Osteocyte (in vitro differentiated cells): ENCODE measurements around the gene TNC. TPM values are rescaled to one million over a fixed set of nuclear protein-coding genes. Genes with fewer than 3 reads are reported as not detected.

ENCODE experiments used
- DNase-seq: peaks from one replicate; pipeline ENCODE4 v3.0.0; 2021; ENCODE audit warnings: mixed read lengths; ENCODE audit not compliant: unreplicated experiment; ENCODE audit errors: extremely low spot score
- H3K27ac Mint-ChIP-seq: one replicate; pipeline ENCODE4 v1.8.0; 2021; ENCODE audit warnings: mild to moderate bottlenecking, mixed read lengths; ENCODE audit not compliant: unreplicated experiment
- H3K27me3 Mint-ChIP-seq: one replicate; pipeline ENCODE4 v1.8.0; 2021; ENCODE audit warnings: mixed read lengths; ENCODE audit not compliant: unreplicated experiment
- H3K36me3 Mint-ChIP-seq: one replicate; pipeline ENCODE4 v1.8.0; 2021; ENCODE audit warnings: mixed read lengths; ENCODE audit not compliant: unreplicated experiment
- H3K4me1 Mint-ChIP-seq: one replicate; pipeline ENCODE4 v1.8.0; 2021; ENCODE audit warnings: mixed read lengths; ENCODE audit not compliant: unreplicated experiment
- H3K4me3 Mint-ChIP-seq: one replicate; pipeline ENCODE4 v1.8.0; 2021; ENCODE audit warnings: mild to moderate bottlenecking, moderate library complexity, mixed read lengths; ENCODE audit not compliant: unreplicated experiment
- H3K9me3 Mint-ChIP-seq: one replicate; pipeline ENCODE4 v1.8.0; 2021; ENCODE audit warnings: mixed read lengths; ENCODE audit not compliant: unreplicated experiment
- CTCF ChIP-seq: fragments of 200-600 bp; sonication (generic); IDR thresholded peaks from 2 replicates; pipeline ENCODE4 v1.5.0; 2021; ENCODE audit warnings: antibody characterized with exemption, mild to moderate bottlenecking, moderate library complexity
- total RNA-seq: library from RNA; stranded (reverse); gene quantifications from 2 replicates; pipeline ENCODE4 v1.2.1, GENCODE V29; 2021

TNC gene
- total RNA-seq, 1 donor from 2014 or later = 75.1 TPM

GRCh38 chr9:114987116-114987515, 130.8 kb downstream of the TNC start:
- no peak for DNase-seq
- Mint-ChIP-seq H3K4me3 (no peak overlapping the region), H3K27ac (no peak overlapping the region), H3K4me1 (no peaks in the 10 kb centered on the region), H3K27me3 (peaks cover 81% of the 10 kb centered on the region), H3K9me3 (no peaks in the 10 kb centered on the region), H3K36me3 (no peaks in the 10 kb centered on the region)
- no peak for TF ChIP-seq CTCF

- no peaks in the 10 kb centered on the region for H3K36me3 Mint-ChIP-seq
- no peak for TF ChIP-seq CTCF
- H3K4me1 Mint-ChIP-seq = no peaks in the 10 kb centered on the region
- H3K4me3 Mint-ChIP-seq = no peak overlapping the region
- DNase-seq = no peak
- H3K27me3 Mint-ChIP-seq = peaks cover 80% of the 10 kb centered on the region
- no peaks in the 10 kb centered on the region for H3K9me3 Mint-ChIP-seq
- H3K27ac Mint-ChIP-seq = no peak overlapping the region
Observed at GRCh38 chr9:114985959-114986501, 131.9 kb downstream of the TNC start.

DNA sequence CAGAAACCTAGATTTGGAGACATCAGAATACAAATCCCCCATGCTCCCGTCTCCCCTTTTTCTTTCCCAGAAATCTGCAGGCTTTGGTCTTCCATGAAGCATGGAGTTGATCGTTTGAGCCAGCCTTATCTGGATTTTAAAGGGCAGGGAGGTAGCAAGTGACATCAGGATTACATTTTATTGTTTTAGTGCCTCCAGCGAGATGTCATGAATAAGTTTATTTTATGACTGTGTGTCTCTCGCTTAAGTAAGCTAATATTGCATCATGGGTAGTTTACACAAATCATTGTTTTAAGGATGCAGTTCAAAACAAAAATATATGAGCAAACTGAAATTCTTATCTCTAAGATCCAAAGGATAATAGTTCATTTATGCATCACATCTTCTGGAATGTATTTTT, 136.9 kb downstream of the TNC start:
- DNase-seq = no peak
- Mint-ChIP-seq H3K27ac (no peak overlapping the region), H3K4me3 (no peak overlapping the region), H3K4me1 (no peaks in the 10 kb centered on the region), H3K27me3 (peaks cover 81% of the 10 kb centered on the region), H3K9me3 (no peaks in the 10 kb centered on the region), H3K36me3 (no peaks in the 10 kb centered on the region)
- TF ChIP-seq CTCF = no peak

- no peaks in the 10 kb centered on the region for H3K36me3 Mint-ChIP-seq
- no peaks in the 10 kb centered on the region for H3K9me3 Mint-ChIP-seq
- H3K27me3 Mint-ChIP-seq = peaks cover 66% of the 10 kb centered on the region
- TF ChIP-seq CTCF = no peak
- H3K4me1 Mint-ChIP-seq = peaks cover 2% of the 10 kb centered on the region
- no peak for DNase-seq
- H3K27ac Mint-ChIP-seq = no peak overlapping the region
- no peak overlapping the region for H3K4me3 Mint-ChIP-seq
Observed at GRCh38 chr9:114973216-114973615, 144.7 kb downstream of the TNC start.

DNA sequence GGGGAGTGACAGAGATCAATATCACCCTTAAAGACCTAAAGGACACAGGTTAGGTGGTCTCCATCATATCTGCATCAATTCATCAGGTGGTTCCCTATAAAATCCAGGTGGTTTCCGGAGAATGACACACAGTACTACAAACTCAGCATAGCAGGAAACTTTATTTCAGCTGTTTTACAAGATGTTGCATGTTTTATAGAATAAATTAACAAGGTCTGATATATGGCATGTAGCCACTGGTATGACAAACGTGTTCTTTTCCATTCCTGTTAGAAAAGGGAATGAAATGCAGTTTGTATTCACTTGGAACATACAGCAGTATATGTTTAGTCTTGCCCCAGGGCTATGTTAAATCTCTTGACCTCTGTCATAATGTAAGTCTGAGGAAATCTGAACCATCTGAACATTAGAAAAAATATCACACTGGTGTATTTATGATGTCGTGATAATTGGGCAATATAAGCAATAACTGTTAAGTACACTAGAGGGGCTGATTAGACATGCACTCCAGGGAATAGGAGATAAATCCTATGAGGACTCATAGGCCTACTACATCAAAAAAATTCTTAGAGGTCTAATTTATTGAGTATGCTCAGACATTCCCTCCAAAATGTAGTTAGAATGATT, 145.3 kb downstream of the TNC start:
- H3K4me1 Mint-ChIP-seq = peaks cover 2% of the 10 kb centered on the region
- H3K27me3 Mint-ChIP-seq = peaks cover 60% of the 10 kb centered on the region
- no peaks in the 10 kb centered on the region for H3K36me3 Mint-ChIP-seq
- no peak for DNase-seq
- no peak overlapping the region for H3K27ac Mint-ChIP-seq
- H3K9me3 Mint-ChIP-seq = no peaks in the 10 kb centered on the region
- no peak overlapping the region for H3K4me3 Mint-ChIP-seq
- TF ChIP-seq CTCF = no peak

Other genes starting within 250 kb of the TNC start
- gene TNFSF8, start 187.6 kb downstream of the TNC start, total RNA-seq = not detected in 2 replicates